ENCODE measurements around the gene SPSB1. TPM values are rescaled to one million over a fixed set of nuclear protein-coding genes. Genes with fewer than 3 reads are reported as not detected.
A peak's percentile ranks its signal among the peaks of the same experiment; 100 is the strongest.

The SPSB1 gene
- total and polyA plus RNA-seq, 10 of the 15 experiments (the other 5 are each of a cell fraction or from before 2014, with no cell fraction given), result 0.02 to 2.0 (median 0.90) TPM; not detected in 1

DNA sequence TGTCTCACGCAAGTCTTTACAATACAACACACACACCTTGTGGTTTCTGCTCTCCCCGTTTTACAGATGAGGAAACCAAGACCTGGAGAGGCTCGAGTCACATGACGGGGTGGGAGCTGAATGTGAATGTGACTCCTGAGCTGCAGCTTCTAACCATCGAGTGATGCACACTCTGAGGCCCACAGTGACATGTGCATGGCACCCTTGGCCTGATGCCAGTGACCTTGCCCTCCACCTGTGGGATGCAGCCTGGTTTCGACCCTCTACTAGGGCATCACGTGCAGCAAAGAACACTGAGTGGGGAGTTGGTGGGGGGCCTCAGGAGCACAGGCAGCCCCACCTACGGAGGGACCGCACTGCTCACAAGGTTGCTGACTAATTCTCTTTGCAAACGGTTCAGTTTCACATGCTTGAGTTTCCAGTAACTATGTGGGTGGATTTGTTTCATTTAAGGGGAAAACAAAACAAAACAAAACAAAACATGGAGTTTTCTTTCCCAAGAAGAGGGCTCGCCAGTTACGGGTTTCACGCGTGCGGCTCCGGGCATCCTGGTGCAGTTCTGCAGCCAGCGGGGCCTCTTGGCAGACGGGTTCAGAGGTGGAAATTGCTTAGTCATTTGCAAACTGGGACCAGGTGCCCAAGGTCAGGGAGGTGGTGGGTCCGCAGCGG, 22.9 kb downstream of the SPSB1 start (continued):
- TF ChIP-seq ZNF592 (IDR thresholded peaks at IDR 0.05) (no peak), ASH2L (IDR thresholded peaks at IDR 0.05; ENCODE audit: borderline replicate concordance, low read depth) (no peak), HDGF (IDR thresholded peaks at IDR 0.05) (0 out of 2 replicates have a peak, but pooled peaks have one; percentile 26), JUND (IDR thresholded peaks at IDR 0.05; ENCODE audit: low read depth, low read length) (no peak), HCFC1 (IDR thresholded peaks at IDR 0.05; ENCODE audit: low read length) (no peak), ZNF274 (IDR thresholded peaks at IDR 0.05; ENCODE audit: insufficient read depth, insufficient read length) (no peak), MTA3 (IDR thresholded peaks at IDR 0.05; ENCODE audit: borderline replicate concordance, low read length) (no peak), ZNF384 (IDR thresholded peaks at IDR 0.05; ENCODE audit: borderline replicate concordance, low read depth, low read length) (no peak), RBBP5 (conservative IDR thresholded peaks at IDR 0.05) (no peak), YBX1 (IDR thresholded peaks at IDR 0.05) (no peak), MEF2B (IDR thresholded peaks at IDR 0.05; ENCODE audit: partially characterized antibody, poor library complexity, severe bottlenecking) (no peak), STAT3 (IDR thresholded peaks at IDR 0.05; ENCODE audit: low read depth, low read length) (no peak), CBX3 (IDR thresholded peaks at IDR 0.05; ENCODE audit: borderline replicate concordance, low read depth) (no peak), CHD1 (IDR thresholded peaks at IDR 0.05; ENCODE audit: low read depth, low read length) (no peak), MTA2 (IDR thresholded peaks at IDR 0.05; ENCODE audit: low read depth) (no peak; the same call in 1 of the 2 replicates), POU2F2 (IDR thresholded peaks at IDR 0.05; ENCODE audit: borderline replicate concordance, low read depth, low read length) (no peak), SUPT20H (IDR thresholded peaks at IDR 0.05; ENCODE audit: borderline replicate concordance, control insufficient read depth, low read depth, low read length) (no peak), NFYA (IDR thresholded peaks at IDR 0.05; ENCODE audit: borderline replicate concordance, low read depth, low read length) (no peak)
- TF ChIP-seq, protein P1, sequence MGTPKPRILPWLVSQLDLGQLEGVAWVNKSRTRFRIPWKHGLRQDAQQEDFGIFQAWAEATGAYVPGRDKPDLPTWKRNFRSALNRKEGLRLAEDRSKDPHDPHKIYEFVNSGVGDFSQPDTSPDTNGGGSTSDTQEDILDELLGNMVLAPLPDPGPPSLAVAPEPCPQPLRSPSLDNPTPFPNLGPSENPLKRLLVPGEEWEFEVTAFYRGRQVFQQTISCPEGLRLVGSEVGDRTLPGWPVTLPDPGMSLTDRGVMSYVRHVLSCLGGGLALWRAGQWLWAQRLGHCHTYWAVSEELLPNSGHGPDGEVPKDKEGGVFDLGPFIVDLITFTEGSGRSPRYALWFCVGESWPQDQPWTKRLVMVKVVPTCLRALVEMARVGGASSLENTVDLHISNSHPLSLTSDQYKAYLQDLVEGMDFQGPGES (IDR thresholded peaks at IDR 0.05), result no peak
- TF ChIP-seq, protein P2, sequence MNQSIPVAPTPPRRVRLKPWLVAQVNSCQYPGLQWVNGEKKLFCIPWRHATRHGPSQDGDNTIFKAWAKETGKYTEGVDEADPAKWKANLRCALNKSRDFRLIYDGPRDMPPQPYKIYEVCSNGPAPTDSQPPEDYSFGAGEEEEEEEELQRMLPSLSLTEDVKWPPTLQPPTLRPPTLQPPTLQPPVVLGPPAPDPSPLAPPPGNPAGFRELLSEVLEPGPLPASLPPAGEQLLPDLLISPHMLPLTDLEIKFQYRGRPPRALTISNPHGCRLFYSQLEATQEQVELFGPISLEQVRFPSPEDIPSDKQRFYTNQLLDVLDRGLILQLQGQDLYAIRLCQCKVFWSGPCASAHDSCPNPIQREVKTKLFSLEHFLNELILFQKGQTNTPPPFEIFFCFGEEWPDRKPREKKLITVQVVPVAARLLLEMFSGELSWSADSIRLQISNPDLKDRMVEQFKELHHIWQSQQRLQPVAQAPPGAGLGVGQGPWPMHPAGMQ (IDR thresholded peaks at IDR 0.05; ENCODE audit: borderline replicate concordance), result no peak
- TF ChIP-seq, protein P3, sequence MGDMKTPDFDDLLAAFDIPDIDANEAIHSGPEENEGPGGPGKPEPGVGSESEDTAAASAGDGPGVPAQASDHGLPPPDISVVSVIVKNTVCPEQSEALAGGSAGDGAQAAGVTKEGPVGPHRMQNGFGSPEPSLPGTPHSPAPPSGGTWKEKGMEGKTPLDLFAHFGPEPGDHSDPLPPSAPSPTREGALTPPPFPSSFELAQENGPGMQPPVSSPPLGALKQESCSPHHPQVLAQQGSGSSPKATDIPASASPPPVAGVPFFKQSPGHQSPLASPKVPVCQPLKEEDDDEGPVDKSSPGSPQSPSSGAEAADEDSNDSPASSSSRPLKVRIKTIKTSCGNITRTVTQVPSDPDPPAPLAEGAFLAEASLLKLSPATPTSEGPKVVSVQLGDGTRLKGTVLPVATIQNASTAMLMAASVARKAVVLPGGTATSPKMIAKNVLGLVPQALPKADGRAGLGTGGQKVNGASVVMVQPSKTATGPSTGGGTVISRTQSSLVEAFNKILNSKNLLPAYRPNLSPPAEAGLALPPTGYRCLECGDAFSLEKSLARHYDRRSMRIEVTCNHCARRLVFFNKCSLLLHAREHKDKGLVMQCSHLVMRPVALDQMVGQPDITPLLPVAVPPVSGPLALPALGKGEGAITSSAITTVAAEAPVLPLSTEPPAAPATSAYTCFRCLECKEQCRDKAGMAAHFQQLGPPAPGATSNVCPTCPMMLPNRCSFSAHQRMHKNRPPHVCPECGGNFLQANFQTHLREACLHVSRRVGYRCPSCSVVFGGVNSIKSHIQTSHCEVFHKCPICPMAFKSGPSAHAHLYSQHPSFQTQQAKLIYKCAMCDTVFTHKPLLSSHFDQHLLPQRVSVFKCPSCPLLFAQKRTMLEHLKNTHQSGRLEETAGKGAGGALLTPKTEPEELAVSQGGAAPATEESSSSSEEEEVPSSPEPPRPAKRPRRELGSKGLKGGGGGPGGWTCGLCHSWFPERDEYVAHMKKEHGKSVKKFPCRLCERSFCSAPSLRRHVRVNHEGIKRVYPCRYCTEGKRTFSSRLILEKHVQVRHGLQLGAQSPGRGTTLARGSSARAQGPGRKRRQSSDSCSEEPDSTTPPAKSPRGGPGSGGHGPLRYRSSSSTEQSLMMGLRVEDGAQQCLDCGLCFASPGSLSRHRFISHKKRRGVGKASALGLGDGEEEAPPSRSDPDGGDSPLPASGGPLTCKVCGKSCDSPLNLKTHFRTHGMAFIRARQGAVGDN (IDR thresholded peaks at IDR 0.05), result no peak

Measured in GM12878 (cell line).